IgD-negative memory B cell (primary cell): Measurements from ENCODE around the gene SPARC. TPM values are rescaled to one million over a fixed set of nuclear protein-coding genes. Genes with fewer than 3 reads are reported as not detected.
A peak's percentile ranks its signal among the peaks of the same experiment; 100 is the strongest.

Experiments
- H3K27ac Mint-ChIP-seq, 3 donors: one replicate each; pipeline ENCODE4 v1.8.0; 2020 to 2022; ENCODE audit warnings: mild to moderate bottlenecking in 3 of 3, mixed read lengths in 3 of 3, moderate library complexity in 1 of 3
- H3K27me3 Mint-ChIP-seq: one replicate; pipeline ENCODE4 v1.8.0; 2021; ENCODE audit warnings: mixed read lengths
- H3K36me3 Mint-ChIP-seq: one replicate; pipeline ENCODE4 v1.8.0; 2020; ENCODE audit warnings: mild to moderate bottlenecking, mixed read lengths
- H3K4me1 Mint-ChIP-seq, 3 donors: one replicate each; pipeline ENCODE4 v1.8.0; 2020 to 2022; ENCODE audit warnings: mixed read lengths in 3 of 3, mild to moderate bottlenecking in 1 of 3
- H3K4me3 Mint-ChIP-seq, 4 donors: one replicate each; pipeline ENCODE4 v1.8.0; 2020 to 2022; ENCODE audit warnings: mild to moderate bottlenecking in 4 of 4, mixed read lengths in 4 of 4, moderate library complexity in 3 of 4
- H3K9me3 Mint-ChIP-seq, 3 donors: one replicate each; pipeline ENCODE4 v1.8.0; 2020 to 2021; ENCODE audit warnings: mixed read lengths in 3 of 3, mild to moderate bottlenecking in 1 of 3
- polyA plus RNA-seq: library from polyadenylated mRNA; unstranded; fragments of 300-500 nt; fragmentation: Illumina TruSeq; gene quantifications from one replicate; pipeline ENCODE4 v1.2.3, GENCODE V29; 2021

Gene SPARC
- polyA plus RNA-seq, 1 donor from 2014 or later: 16.1 TPM

GRCh38 chr5:151663617-151664293 lies 23.0 kb downstream of the SPARC start:
- peak overlapping the region in 2 of 4 donors; percentile 7 to 74 for H3K4me3 Mint-ChIP-seq
- no peaks in the 10 kb centered on the region for H3K36me3 Mint-ChIP-seq
- H3K4me1 Mint-ChIP-seq: peaks cover 23 to 25% (median 23%) of the 10 kb centered on the region in 3 donors
- H3K27ac Mint-ChIP-seq: no peak overlapping the region
- H3K9me3 Mint-ChIP-seq: no peaks in the 10 kb centered on the region
- peaks cover 3% of the 10 kb centered on the region for H3K27me3 Mint-ChIP-seq

GRCh38 chr5:151662805-151663204 lies 23.9 kb downstream of the SPARC start:
- peaks cover 3% of the 10 kb centered on the region for H3K27me3 Mint-ChIP-seq
- peaks cover 23 to 25% (median 23%) of the 10 kb centered on the region in 3 donors for H3K4me1 Mint-ChIP-seq
- no peaks in the 10 kb centered on the region for H3K9me3 Mint-ChIP-seq
- H3K4me3 Mint-ChIP-seq: peak overlapping the region in 2 of 4 donors; percentile 19 to 74
- H3K27ac Mint-ChIP-seq: peak overlapping the region in 2 of 3 donors; percentile 21 to 89
- H3K36me3 Mint-ChIP-seq: no peaks in the 10 kb centered on the region

GRCh38 chr5:151661968-151662732 lies 24.6 kb downstream of the SPARC start:
- Mint-ChIP-seq H3K9me3 (no peaks in the 10 kb centered on the region), H3K27ac (peak overlapping the region in 1 of 3 donors; percentile 89), H3K4me3 (peak overlapping the region in 2 of 4 donors; percentile 19 to 74), H3K4me1 (peaks cover 23 to 25% (median 23%) of the 10 kb centered on the region in 3 donors), H3K36me3 (no peaks in the 10 kb centered on the region), H3K27me3 (peaks cover 3% of the 10 kb centered on the region)

GRCh38 chr5:151660616-151661495 lies 25.9 kb downstream of the SPARC start:
- Mint-ChIP-seq H3K4me1 (peaks cover 23 to 25% (median 23%) of the 10 kb centered on the region in 3 donors), H3K27ac (peak overlapping the region in 1 of 3 donors; percentile 23), H3K9me3 (no peaks in the 10 kb centered on the region), H3K36me3 (no peaks in the 10 kb centered on the region), H3K4me3 (no peak overlapping the region), H3K27me3 (peaks cover 3% of the 10 kb centered on the region)

- no peaks in the 10 kb centered on the region for H3K9me3 Mint-ChIP-seq
- H3K27ac Mint-ChIP-seq: no peak overlapping the region
- peaks cover 21 to 25% (median 23%) of the 10 kb centered on the region in 3 donors for H3K4me1 Mint-ChIP-seq
- H3K27me3 Mint-ChIP-seq: peaks cover 3% of the 10 kb centered on the region
- no peak overlapping the region for H3K4me3 Mint-ChIP-seq
- no peaks in the 10 kb centered on the region for H3K36me3 Mint-ChIP-seq
Observed at GRCh38 chr5:151659001-151659754, 27.5 kb downstream of the SPARC start.

- no peaks in the 10 kb centered on the region for H3K36me3 Mint-ChIP-seq
- H3K27ac Mint-ChIP-seq: no peak overlapping the region
- H3K9me3 Mint-ChIP-seq: no peaks in the 10 kb centered on the region
- H3K4me1 Mint-ChIP-seq: peaks cover 3 to 7% (median 3%) of the 10 kb centered on the region in 3 donors
- no peaks in the 10 kb centered on the region for H3K27me3 Mint-ChIP-seq
- H3K4me3 Mint-ChIP-seq: no peak overlapping the region
Observed at GRCh38 chr5:151657114-151657513, 29.6 kb downstream of the SPARC start.

GRCh38 chr5:151656311-151656710 lies 30.4 kb downstream of the SPARC start:
- Mint-ChIP-seq H3K9me3 (no peaks in the 10 kb centered on the region), H3K27me3 (no peaks in the 10 kb centered on the region), H3K4me3 (no peak overlapping the region), H3K4me1 (peaks cover 0 to 5% (median 0%) of the 10 kb centered on the region in 3 donors), H3K36me3 (no peaks in the 10 kb centered on the region), H3K27ac (no peak overlapping the region)

GRCh38 chr5:151651997-151652645 lies 34.6 kb downstream of the SPARC start:
- H3K27ac Mint-ChIP-seq: no peak overlapping the region
- no peaks in the 10 kb centered on the region for H3K4me1 Mint-ChIP-seq
- H3K4me3 Mint-ChIP-seq: no peak overlapping the region
- H3K36me3 Mint-ChIP-seq: no peaks in the 10 kb centered on the region
- no peaks in the 10 kb centered on the region for H3K9me3 Mint-ChIP-seq
- H3K27me3 Mint-ChIP-seq: no peaks in the 10 kb centered on the region

- peaks cover 3% of the 10 kb centered on the region for H3K27me3 Mint-ChIP-seq
- no peaks in the 10 kb centered on the region for H3K4me1 Mint-ChIP-seq
- no peaks in the 10 kb centered on the region for H3K9me3 Mint-ChIP-seq
- H3K36me3 Mint-ChIP-seq: no peaks in the 10 kb centered on the region
- no peak overlapping the region for H3K27ac Mint-ChIP-seq
- H3K4me3 Mint-ChIP-seq: no peak overlapping the region
Observed at GRCh38 chr5:151648988-151649387, 37.7 kb downstream of the SPARC start.

- H3K4me3 Mint-ChIP-seq: no peak overlapping the region
- H3K9me3 Mint-ChIP-seq: peaks cover 0 to 3% (median 2%) of the 10 kb centered on the region in 3 donors
- H3K27ac Mint-ChIP-seq: peak overlapping the region in 1 of 3 donors; percentile 53
- H3K4me1 Mint-ChIP-seq: no peaks in the 10 kb centered on the region
- peaks cover 3% of the 10 kb centered on the region for H3K27me3 Mint-ChIP-seq
- no peaks in the 10 kb centered on the region for H3K36me3 Mint-ChIP-seq
Observed at GRCh38 chr5:151648089-151648488, 38.6 kb downstream of the SPARC start.

GRCh38 chr5:151647320-151647861 lies 39.3 kb downstream of the SPARC start:
- Mint-ChIP-seq H3K4me3 (no peak overlapping the region), H3K27ac (no peak overlapping the region), H3K9me3 (peaks cover 0 to 3% (median 2%) of the 10 kb centered on the region in 3 donors), H3K27me3 (peaks cover 3% of the 10 kb centered on the region), H3K36me3 (no peaks in the 10 kb centered on the region), H3K4me1 (no peaks in the 10 kb centered on the region)

GRCh38 chr5:151646334-151646733 lies 40.4 kb downstream of the SPARC start:
- Mint-ChIP-seq H3K4me3 (no peak overlapping the region), H3K4me1 (no peaks in the 10 kb centered on the region), H3K27me3 (peaks cover 3% of the 10 kb centered on the region), H3K9me3 (peaks cover 0 to 3% (median 2%) of the 10 kb centered on the region in 3 donors), H3K27ac (no peak overlapping the region), H3K36me3 (no peaks in the 10 kb centered on the region)

GRCh38 chr5:151643388-151643787 lies 43.3 kb downstream of the SPARC start:
- Mint-ChIP-seq H3K27me3 (peaks cover 4% of the 10 kb centered on the region), H3K36me3 (no peaks in the 10 kb centered on the region), H3K4me1 (no peaks in the 10 kb centered on the region), H3K4me3 (no peak overlapping the region), H3K27ac (no peak overlapping the region), H3K9me3 (peaks cover 0 to 8% (median 2%) of the 10 kb centered on the region in 3 donors)
